Loucy (cell line): ENCODE results near the gene POLR2F.

ENCODE experiments used
- CTCF ChIP-seq: fragments of 200-600 bp; sonication (generic); conservative IDR thresholded peaks from 2 replicates; pipeline ENCODE4 v1.5.1; 2014; ENCODE audit warnings: mild to moderate bottlenecking, antibody characterized with exemption, low read length
- EZH2phosphoT487 ChIP-seq: fragments of 200-600 bp; IDR thresholded peaks from 2 replicates; pipeline ENCODE4 v1.6.1; 2018; ENCODE audit warnings: antibody characterized with exemption, mild to moderate bottlenecking, moderate library complexity, borderline replicate concordance

- TF ChIP-seq CTCF (no peak), EZH2phosphoT487 (no peak)
Observed at GRCh38 chr22:37943136-37943824, 10.2 kb upstream of the POLR2F start.
